Peyer's patch (tissue), 4 donors: Measurements from ENCODE around the gene MPP1.

Source experiments
- POLR2A ChIP-seq, 2 donors: fragments of 450-650 bp; IDR thresholded peaks; one replicate each; pipeline ENCODE4 v1.5.1; 2017; ENCODE audit warnings: antibody characterized with exemption in 2 of 2, mild to moderate bottlenecking in 2 of 2, moderate library complexity in 2 of 2
- TF ChIP-seq, protein P1 (sequence below), 6 experiments: fragments of 450-650 bp in 4 of 6; fragments of 200-600 bp in 2 of 6; sonication (generic) in 1 of 6; IDR thresholded peaks; one replicate each; pipeline ENCODE4 v1.5.1; 2017 to 2019; ENCODE audit warnings: antibody characterized with exemption in 6 of 6, mild to moderate bottlenecking in 3 of 6, moderate library complexity in 1 of 6

GRCh38 chrX:154821523-154821922, 16.2 kb upstream of the MPP1 start:
- TF ChIP-seq, protein P1, sequence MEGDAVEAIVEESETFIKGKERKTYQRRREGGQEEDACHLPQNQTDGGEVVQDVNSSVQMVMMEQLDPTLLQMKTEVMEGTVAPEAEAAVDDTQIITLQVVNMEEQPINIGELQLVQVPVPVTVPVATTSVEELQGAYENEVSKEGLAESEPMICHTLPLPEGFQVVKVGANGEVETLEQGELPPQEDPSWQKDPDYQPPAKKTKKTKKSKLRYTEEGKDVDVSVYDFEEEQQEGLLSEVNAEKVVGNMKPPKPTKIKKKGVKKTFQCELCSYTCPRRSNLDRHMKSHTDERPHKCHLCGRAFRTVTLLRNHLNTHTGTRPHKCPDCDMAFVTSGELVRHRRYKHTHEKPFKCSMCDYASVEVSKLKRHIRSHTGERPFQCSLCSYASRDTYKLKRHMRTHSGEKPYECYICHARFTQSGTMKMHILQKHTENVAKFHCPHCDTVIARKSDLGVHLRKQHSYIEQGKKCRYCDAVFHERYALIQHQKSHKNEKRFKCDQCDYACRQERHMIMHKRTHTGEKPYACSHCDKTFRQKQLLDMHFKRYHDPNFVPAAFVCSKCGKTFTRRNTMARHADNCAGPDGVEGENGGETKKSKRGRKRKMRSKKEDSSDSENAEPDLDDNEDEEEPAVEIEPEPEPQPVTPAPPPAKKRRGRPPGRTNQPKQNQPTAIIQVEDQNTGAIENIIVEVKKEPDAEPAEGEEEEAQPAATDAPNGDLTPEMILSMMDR (IDR thresholded peaks at IDR 0.05), result no peak
- TF ChIP-seq POLR2A (IDR thresholded peaks at IDR 0.05), result no peak
